ENCODE results near the gene ANO7.

DNA sequence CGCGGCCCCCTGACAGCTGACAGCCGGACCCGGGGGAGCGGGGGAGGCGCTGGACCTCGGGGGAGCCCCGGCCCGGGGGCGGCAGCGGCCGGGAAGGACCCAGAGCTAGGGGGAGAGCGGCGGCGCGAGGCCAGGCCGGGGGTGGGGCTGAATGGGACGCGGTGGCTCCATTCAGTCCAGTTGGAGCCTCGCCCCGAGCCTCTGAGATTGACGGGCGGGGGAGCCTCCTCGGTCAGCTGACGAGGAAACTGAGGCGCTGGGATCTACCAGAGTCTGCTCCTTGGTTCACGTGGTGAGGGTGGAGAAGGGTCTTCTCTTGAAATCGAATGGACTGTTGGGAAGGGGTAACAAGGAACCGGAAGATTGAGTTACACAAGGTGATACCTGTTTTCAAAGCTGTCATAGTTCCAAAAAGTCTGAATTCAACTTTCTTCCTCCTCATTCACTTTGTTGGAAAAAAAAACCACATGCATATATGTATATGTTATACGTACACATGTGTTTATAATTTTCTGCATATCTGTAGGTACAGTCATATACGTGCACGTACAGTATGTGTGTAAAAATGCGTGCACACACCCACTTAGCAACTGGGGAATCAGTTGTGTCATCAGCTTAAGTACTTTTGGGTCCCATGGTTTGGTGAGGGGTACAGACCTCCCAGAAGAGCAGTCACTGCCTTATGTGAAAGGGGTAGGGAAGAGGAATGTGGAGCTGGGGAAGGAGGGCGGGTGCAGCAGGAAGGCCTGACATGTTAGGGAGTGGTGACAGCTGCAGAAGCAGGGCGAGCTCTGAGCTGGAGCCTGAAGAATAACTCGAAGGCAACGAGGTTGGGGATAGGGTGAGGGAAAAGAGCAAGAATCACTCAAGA is 37.6 kb upstream of the ANO7 start:
- TF ChIP-seq POLR2AphosphoS5 (IDR thresholded peaks at IDR 0.05; ENCODE audit: borderline replicate concordance, low read depth, low read length) (no peak), EZH2 (IDR thresholded peaks at IDR 0.05) (no peak), FOXP2 (optimal IDR thresholded peaks at IDR 0.05; ENCODE audit: control extremely low read depth, extremely low read length, insufficient read depth) (no peak)

Data from SK-N-MC (cell line).